Epidermal melanocyte (primary cell): Measurements from ENCODE around the gene OSGIN1.
A peak's percentile ranks its signal among the peaks of the same experiment; 100 is the strongest.

Experiments
- DNase-seq: peaks from one replicate; pipeline ENCODE4 v3.0.0; 2011; ENCODE audit warnings: low spot score; ENCODE audit not compliant: insufficient read length

OSGIN1 gene

GRCh38 chr16:83958137-83958845, 5.3 kb downstream of the OSGIN1 start:
- no peak for DNase-seq

DNA sequence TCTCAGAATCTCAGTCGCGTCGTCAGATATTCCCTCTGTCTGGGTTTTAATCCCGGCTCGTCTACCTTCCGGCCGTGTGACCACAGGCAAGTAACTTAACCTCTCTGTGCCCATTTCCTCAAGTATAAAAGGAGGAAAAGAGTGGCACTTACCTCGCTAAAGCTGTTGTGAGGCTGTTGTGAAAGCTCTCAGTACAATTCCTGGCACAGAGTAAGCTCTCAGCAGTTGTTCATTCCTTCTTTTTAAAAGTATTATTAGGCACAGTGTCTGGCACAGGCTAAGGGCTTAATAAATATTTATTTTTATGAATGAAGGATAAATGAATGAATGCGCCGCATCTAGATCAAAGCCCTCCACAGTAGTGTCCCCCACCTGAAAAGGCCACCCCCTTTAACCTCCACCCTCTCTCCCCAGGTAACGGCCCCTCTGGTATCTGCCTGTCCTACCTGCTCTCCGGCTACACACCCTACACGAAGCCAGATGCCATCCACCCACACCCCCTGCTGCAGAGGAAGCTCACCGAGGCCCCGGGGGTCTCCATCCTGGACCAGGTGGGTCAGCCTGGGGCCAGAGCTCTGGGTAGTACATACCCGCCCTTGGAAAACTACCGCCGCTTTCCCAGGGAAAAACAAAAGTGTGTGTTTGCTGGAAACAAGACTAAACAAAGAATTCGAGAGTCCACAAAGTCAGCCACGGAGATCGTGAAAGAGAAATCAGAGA, 6.0 kb downstream of the OSGIN1 start:
- no peak for DNase-seq

GRCh38 chr16:83959656-83960434, 6.8 kb downstream of the OSGIN1 start:
- DNase-seq = no peak

GRCh38 chr16:83960521-83961249, 7.6 kb downstream of the OSGIN1 start:
- DNase-seq = no peak

DNA sequence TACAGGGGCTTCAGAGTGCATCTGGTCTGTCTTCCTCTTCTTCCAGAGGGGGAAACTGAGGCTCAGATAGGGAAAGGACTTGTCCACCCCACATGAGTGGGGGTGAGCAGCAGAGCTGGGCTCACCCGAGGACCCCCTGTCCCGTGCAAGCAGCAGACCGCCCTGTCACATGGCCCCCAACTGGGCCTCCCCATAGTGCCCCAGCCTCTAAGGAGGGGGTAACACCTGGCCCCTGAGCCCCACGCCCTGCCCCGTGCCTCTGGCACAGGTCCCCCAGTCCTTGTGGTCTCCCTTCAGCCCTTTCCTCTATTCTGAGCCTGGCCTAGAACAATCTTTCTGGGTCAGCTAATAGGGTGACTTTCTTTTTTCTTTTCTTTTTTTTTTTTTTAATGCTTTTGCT, 8.6 kb downstream of the OSGIN1 start:
- DNase-seq = no peak

- no peak for DNase-seq
These were observed 10.5 kb downstream of the OSGIN1 start for GRCh38 chr16:83963277-83964119.

DNA sequence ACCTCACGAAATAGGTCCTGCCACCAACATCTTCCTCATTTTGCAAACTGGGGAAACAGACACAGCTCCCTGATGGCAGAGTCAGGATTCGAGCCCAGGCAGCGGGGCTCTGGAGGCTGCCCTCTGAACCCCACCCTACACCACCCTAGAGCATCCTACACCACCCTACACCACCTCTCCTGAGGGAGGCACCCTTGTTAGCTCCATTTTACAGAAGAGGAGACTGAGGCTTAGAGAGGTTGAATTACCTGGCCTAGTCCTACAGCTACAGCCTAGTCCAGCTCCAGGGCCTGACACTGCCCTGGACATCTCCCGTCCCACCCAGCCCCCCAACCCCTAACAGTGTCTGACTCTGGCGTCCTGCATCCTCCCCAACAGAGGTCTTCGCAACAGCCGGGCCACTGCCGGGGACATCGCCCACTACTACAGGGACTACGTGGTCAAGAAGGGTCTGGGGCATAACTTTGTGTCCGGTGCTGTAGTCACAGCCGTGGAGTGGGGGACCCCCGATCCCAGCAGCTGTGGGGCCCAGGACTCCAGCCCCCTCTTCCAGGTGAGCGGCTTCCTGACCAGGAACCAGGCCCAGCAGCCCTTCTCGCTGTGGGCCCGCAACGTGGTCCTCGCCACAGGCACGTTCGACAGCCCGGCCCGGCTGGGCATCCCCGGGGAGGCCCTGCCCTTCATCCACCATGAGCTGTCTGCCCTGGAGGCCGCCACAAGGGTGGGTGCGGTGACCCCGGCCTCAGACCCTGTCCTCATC, 11.8 kb downstream of the OSGIN1 start:
- DNase-seq = no peak

DNA sequence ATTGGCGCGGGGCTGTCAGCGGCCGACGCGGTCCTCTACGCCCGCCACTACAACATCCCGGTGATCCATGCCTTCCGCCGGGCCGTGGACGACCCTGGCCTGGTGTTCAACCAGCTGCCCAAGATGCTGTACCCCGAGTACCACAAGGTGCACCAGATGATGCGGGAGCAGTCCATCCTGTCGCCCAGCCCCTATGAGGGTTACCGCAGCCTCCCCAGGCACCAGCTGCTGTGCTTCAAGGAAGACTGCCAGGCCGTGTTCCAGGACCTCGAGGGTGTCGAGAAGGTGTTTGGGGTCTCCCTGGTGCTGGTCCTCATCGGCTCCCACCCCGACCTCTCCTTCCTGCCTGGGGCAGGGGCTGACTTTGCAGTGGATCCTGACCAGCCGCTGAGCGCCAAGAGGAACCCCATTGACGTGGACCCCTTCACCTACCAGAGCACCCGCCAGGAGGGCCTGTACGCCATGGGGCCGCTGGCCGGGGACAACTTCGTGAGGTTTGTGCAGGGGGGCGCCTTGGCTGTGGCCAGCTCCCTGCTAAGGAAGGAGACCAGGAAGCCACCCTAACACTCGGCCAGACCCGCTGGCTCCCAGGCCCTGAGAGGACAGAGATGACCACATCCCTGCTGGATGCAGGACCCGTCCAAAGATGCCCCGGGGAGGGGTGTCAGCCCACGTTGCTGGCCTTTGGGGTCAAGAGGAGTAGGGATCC, 12.6 kb downstream of the OSGIN1 start:
- no peak for DNase-seq

DNA sequence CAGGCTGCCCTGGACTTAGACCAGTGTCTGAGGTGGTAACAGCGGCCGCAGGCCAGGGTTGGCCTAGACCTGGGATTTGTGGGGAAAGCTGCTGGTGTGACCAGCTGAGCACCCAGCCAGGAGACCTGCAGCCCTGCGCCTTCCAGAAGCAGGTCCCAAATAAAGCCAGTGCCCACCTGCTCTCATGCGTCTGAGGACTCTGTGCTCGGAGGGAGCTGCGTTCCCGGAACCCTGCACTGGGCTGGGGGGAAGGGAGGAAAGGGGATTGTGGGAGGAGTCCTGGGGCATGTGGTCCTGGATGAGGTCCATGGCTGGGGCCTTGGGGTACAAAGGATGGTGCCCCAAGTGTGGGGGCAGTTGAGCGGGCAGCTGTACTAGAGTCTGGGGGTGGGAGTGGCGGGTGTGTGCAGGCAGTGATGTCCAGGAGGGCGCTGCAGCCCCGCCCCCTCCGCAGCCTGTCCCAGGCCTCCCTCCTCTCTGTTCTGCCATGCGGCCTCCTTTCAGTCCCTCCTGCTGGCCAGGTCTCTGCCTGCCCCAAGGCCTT, 13.2 kb downstream of the OSGIN1 start:
- DNase-seq = no peak

DNA sequence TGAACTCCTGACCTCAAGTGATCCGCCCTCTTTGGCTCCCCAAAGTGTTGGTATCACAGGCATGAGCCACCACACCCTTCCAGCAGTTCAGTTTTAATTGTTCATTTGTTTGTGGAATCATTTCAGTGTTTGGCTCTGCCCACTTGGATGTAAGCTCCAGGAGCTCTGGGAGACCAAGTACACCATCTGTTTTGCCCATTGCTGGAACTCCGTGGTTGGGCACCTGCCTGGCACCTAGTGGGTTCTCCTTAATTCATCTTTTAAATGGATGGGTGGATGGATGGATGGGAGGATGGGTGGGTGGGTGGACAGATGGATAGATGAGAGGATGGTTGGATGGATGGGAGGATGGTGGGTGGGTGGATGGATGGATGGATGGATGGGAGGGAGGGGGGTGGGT, 14.1 kb downstream of the OSGIN1 start:
- no peak for DNase-seq

DNA sequence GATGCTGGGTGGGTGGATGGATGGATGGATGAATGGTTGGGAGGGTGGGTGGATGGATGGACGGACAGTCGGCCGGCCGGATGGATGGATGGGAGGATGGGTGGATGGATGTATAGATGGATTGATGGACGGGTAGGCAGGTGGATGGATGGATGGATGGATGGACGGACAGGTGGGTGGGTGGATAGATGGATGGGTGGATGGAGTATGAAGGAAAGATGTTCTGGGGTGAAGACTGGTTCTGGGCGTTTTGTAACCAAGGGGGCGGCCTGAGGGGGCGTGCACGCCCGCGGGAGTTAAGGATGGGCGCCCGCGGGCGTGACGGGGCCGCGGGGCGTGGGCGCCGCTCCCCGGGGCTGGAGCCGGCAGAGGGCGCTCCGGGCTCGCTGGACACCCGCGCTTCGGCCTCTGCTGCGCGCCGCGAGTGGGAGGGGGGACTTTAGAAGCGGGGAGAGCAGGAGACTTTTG, 14.8 kb downstream of the OSGIN1 start, which contains the start of gene NECAB2:
Gene NECAB2, plus strand, starts transcription at position 407 of the 468 bp plus-strand sequence. CDS start 405 bp downstream, outside the sequence.
- DNase-seq = peak; percentile 70

DNA sequence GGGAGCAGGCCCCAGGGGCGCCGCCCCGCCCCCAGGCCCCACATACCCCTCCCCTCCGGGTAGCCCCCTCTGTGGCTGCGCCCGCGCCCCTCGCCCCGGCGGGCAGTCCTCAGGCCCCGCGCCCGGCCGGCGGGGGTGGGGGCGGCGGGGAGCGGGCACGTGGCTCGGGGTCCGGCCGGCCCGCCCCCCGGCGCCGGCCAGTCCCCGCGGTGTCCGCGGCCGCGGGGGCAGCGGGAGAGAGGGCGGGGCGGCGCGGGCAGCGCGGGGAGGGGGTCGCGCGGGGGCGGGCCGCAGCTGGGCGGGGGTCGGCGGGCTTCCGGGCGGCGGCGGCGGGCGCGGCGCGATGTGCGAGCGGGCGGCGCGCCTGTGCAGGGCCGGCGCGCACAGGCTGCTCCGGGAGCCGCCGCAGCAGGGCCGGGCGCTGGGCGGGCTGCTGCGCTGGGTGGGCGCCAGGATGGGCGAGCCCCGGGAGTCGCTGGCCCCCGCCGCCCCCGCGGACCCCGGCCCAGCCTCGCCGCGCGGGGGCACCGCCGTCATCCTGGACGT, 15.3 kb downstream of the OSGIN1 start:
- no peak for DNase-seq

- DNase-seq = no peak
These were observed 16.0 kb downstream of the OSGIN1 start for GRCh38 chr16:83968891-83969649.

GRCh38 chr16:83969771-83970429, 16.9 kb downstream of the OSGIN1 start:
- no peak for DNase-seq

- DNase-seq = no peak
These were observed 17.4 kb downstream of the OSGIN1 start for GRCh38 chr16:83970430-83970815.

DNA sequence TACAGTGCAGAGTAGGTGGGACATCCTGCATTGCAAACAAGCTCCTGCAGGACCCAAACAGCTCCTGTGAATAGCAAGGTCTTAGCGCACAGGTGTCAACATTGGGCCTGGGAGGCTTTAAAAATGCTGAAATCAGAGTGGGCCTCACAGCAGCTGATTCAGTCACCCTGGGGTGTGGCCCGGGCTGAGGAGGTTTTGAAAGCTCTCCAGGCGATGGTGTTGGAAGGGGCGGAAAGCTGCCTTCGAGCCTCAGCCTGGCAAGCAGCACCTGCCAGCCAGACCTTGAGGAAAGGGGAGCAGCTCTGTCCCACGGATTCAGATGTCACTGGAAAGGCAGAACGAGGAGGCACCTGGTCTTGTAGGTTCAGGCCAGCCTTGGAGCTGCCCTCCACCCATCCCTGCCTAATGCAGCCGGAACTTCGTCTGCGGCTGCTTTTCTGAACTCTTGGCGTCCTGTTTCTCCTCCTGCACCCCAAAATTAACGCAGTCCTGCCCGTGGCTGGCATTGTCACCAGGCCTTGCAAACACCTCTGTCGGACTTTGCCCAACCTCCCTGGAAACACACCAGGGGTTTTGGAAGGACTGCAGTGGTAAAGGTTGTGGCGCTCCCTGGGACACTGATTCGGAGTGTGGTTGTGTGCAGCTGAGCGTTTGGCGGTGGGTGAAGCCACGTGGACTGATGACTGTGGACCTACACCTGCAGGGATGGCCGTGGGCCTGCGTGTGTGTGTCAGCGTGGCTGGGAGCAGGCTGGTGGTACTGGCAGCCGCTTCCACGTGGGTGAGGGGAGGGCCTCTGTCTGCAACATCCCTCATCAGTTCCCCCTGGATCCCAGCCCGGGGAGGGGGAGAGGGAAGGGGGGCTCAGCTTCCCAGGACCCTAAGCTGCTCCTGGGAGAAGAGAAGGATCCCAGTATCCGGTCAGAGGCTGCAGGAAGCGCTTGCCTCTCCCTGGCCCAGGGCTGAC, 18.4 kb downstream of the OSGIN1 start:
- no peak for DNase-seq
